Hepatocyte (in vitro differentiated cells): ENCODE results near the gene DHDH.

Source experiments
- CTCF ChIP-seq: fragments of 200-600 bp; sonication (generic); IDR thresholded peaks from 2 replicates; pipeline ENCODE4 v1.5.1; 2016; ENCODE audit warnings: antibody characterized with exemption, mild to moderate bottlenecking; ENCODE audit not compliant: poor library complexity
- EZH2 ChIP-seq: fragments of 200-600 bp; sonication (generic); IDR thresholded peaks from 2 replicates; pipeline ENCODE4 v1.6.1; 2016; ENCODE audit warnings: antibody characterized with exemption, mild to moderate bottlenecking, borderline replicate concordance

- TF ChIP-seq CTCF (no peak), EZH2 (no peak)
These were observed 57.6 kb downstream of the DHDH start for GRCh38 chr19:48991011-48991609.
